HUDEP-2 (cell line): ENCODE data around the gene NTNG2.

Experiments
- DNase-seq, 76 experiments: peaks; one replicate each; lab custom pipeline; 2025; ENCODE audit not compliant: unreplicated experiment in 76 of 76; lab: John Stamatoyannopoulos, UW

NTNG2 gene

DNA sequence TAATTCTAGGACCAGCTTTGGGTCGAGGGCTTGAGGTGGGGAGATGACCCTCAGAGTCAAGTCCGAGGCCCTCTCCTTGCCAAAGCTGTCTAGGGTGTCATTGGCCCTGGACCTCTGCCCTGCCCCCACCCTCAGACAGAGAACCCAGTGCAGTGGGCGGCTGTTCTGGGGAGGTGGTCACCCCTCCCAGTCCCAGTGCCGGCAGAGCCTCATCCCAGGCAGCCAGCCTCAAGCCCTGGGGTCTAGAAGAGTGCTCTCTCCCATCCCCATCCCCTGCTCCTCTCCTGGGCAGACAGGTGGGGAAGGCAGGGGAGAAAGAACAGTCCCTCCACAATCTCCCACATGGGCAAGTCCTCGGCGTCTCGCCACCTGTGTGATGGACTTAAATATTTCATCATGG lies 7.0 kb downstream of the NTNG2 start:
- DNase-seq: no peak

DNA sequence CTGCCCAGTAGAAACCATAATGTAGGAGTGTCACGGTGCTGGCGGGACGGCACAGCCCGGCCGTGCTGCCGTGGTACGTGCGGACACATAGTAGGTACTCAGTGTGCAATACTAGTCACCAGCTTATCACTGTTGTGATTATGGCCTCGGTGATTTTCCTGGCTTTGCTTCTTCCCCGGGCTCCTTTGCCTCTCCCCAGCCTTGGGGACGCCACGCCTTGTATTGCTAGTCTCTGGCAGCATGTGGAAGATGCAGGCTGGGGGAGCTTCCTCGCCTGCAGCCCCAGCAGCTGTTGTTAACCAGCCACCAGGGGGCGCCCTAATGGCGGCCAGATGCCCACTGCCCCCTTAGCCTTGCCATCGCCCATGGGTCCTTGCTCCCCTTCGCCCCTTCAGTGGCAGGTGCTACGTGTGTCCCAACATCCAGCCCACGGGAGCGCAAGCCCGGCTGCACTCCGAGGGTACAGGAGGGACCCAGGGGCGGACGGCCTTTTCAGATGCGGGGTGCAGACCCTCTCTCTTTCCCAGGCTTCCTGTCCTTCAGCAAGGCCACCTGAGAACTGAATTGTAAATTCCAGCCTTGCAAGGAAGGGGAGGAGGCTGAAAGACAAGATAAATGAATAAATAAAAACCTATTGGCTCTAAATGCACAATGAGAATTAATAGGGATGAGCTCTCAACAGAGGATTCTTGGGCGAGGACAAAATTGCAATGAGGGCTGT lies 8.0 kb downstream of the NTNG2 start:
- DNase-seq: peak in 38 of 76 experiments; percentile 3 to 48 (median 18)

DNA sequence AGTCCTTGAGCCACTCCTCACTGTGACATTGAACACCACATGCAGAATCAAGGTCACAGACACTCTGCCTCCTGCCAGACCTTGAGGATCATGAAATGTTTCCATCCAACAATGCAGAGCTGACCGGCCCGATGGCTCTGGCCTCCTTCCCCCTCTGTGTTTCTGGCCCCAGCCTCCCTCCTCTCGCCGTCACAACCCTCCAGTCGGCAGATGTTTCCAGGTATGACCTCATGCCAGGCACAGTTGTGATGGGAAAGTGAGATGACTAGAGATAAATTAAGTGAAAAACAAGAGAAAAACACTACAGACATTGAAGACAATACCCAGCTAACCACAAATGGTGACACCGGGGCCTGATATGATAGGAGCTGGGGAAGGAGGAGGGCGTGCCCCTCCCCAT lies 9.8 kb downstream of the NTNG2 start:
- DNase-seq: no peak

DNA sequence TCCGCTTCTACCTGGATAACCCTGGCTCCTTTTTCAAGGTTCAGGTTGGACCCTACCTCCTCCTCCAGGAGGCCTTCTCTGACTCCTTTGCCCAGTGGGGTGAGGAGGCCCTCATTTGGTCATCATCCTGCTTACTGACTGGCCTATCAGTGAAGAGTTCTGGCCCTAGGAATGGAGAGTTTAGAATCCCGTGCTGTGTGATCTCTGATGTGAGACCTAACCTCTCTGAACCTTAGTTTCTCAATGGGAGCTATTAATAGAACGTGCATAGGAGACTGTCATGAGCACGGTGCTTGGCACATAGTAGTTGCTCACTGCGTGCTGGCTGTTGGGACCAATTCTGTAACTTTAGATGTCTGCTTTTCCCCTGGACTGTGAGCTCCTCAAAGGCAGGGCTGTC lies 10.3 kb downstream of the NTNG2 start:
- no peak for DNase-seq

DNA sequence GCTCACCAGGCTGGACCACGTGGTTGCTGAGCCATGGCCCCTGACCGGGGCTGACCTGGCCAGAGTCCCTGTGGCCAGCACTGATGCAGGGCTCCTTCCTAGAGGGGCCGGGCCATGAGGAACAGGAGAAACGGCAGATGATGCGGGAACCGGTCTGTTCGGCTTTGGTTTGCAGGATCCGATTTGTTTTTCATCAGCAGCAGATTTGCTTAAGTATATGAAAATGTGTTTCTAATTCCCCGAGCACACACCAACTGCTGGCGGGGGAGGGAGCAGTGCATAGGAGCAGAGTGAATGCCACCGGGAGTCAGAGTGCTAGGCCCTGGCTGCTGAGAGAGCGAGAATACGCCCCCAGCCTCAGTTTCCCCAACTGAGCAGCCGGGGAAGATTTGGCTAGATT lies 13.6 kb downstream of the NTNG2 start:
- no peak for DNase-seq

DNA sequence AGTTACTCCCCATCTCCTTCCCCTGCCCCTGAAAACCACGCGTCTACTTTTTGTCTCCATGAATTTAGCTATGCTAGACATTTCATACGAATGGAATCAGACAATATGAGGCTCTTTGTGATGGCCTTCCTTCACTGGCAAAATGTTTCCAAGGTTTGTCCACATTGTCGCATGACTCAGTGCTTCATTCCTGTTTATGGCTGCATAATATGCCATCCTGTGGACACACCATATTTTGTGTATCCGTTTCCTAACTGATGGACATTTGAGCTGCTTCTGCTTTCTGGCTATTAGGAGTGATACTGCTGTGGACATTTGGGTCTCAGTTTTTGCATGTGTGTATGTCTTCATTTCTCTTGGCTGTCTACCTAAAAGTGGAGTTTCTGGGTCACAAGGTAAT lies 14.5 kb downstream of the NTNG2 start:
- no peak for DNase-seq

DNA sequence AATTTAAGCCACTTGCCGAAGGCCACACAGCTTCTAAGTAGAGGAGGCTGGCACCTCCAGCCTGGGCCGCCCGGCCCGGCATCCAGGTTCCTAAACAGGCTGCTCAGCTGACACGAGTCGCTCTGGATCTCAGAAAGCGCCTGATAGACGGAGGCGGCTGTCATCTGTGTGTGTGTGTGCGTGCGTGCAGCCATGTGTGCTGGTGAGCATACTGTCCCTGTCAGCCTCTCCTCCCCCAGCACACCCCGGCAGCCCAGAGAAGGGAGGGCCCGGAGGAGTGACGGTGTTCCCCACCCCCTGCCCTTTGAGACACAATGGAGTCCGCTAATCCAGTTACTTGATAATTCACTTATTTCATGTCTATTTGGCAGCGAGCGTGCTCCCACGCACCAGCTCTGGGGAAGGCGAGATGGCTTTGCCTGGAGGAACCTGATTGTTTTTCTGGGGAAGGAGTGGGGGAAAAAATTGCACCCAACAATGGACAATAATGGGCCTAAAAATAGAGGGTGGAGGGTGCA lies 20.0 kb downstream of the NTNG2 start:
- no peak for DNase-seq

DNA sequence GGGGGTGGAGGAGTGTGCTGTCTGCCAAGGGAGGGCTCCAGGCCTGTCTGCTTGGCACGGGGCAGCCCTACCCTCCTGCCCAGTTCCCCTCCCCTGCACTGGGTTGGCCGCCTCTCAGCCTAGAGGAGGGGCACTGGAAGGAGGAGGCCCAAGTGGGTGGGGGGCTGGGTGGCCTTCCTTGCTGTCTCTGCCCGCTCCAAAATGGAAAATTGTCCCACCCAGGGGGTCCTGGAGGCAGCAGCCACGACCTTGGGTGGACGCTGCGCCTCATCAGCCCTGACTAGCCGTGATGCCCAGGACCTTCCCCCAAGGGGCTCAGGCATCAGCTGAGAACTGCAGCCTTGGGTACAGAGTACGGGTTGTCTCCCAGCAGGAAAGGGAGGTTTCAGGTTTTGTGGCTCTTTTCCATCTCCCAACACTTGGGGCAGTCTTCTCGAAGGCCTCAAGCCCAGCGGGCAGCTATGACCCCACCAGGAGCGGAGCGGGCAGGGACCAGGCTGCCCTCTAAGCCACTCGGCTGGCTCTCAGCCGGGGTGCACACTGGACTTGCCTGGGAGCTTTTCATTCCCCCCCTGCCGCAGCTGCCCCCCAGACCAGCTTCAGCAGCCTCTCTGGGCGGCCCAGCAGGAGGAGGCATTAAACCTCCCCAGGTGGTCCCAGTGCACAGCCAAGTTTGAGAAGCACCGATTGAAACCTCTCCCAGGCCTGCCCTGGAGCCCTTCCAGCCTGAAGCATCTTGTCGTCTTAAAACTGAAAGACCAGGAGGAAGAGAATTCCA lies 20.6 kb downstream of the NTNG2 start:
- DNase-seq: no peak

DNA sequence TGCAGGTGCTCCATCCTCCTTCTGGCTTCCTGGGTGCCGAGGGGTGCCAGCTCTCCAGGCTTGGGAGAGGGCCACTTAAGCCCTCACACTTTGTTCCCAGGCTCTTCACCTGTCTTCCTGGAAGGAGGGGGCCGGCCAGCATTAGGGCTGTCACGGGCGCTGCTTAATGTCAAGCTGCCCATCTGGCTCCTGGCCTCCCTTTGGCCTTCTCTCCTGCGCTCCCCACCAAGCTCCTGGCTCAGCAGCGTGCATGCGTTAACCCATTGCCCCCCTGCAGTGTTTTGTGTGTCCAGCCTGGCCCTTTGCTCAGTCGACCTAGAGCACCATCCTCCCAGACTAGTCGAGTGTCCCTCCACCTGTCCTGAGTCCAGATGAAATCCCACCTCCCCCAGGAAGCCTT lies 21.3 kb downstream of the NTNG2 start:
- no peak for DNase-seq

DNA sequence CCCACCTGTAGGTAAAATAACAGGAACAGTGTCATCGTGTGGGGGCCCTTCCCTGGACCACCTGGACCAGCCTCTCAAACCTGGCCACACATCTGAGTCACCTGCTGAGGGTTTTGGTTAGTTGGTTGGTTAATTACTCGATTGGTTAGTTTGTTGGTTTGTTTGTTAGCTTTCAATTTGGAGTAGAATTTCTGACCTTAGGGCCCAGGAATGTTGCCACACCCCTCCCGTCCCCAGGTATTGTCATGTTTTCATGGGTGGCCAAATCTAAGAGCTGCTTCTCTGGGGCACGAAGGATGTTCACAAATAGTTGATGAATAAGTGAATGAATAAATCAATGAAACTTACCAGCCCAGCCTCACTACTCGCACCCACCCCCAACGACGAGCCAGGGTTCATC lies 21.9 kb downstream of the NTNG2 start:
- no peak for DNase-seq

DNA sequence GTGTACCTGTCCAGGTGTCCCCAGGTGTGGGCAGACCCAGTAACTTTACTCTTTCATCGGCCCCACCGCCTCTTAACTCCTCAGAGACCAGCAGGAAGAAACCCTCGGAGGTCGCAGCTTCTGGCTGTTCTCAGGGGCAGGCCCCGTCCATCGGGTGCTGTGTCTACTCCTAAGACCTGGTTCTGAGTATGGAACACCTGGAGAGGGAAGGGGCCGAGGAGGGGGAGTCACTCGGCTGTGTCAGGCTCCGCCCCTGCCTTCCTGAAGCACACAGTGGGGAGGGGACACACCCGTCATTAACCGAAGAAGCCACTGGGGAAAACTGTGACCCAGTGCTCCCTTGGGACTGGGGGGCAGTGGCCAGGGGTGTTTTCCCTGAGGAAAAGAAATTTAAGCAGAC lies 22.3 kb downstream of the NTNG2 start:
- DNase-seq: no peak

DNA sequence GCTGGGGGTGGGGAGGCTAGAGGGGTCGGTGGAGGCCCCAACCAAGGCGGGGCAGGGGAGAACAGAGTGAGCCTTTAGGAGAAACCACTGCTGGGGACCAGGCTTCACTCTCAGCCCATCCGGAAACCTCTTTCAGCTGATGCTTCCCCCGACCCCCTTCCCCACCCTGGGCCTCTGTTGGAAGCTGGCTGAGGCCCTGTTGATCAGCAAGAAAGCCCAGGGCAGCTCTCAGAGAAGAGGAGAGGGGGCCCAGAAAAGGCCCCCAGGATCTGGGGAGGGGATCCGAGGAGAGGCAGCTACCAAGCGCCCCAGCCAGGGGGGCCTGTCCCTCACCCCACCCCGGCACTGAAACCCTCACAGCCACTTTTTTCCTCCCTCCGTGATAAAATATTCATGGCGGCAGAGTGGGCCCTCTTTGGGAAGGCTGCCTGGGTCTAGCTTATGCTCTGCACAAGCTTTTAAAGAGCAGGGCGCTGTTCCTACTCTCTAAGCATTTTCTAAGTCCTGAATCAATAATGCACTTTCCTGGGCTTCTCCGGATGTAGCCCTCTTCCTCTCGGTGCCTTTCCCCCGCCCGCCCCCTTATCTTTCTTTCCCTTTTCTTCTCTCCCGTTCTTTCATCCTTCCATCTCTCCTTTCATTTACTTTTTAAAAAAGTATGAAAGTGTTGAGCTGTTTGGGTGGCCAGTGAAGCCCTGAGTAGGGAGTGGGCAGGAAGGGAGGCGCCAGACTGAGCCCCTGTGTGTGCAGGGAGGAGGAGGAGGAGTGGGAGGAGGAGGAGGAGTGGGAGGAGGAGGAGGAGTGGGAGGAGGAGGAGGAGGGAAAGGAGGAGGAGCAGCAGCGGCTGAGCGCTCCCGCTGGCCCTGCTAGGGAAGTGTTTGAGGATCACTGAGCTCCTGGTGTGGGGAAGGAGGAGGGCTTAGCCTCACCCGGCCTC lies 23.5 kb downstream of the NTNG2 start:
- DNase-seq: no peak

DNA sequence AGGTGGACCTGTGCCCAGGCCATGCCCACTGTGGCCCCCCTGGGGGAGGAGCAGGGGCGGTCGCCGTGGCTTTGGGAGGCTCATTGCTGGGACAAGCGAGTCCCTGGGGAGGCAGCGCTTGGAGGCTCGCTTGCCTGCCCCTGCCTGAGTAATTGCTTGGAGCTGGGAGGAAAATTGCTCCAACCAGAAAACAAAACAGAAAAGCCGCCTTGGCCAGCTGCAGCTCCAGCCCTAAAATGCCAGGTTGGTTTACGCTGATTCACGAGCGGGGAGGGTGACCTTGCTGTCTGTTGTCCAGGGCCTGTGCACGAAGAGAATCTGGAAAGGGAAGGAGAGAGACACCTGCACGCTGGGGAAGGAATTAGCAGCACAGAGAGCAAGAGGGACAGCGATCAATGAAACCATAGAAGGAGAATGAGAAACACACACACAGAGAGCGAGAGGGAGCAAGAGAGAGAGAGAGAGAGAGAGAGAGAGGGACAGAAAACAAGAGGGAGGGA lies 25.3 kb downstream of the NTNG2 start:
- no peak for DNase-seq

DNA sequence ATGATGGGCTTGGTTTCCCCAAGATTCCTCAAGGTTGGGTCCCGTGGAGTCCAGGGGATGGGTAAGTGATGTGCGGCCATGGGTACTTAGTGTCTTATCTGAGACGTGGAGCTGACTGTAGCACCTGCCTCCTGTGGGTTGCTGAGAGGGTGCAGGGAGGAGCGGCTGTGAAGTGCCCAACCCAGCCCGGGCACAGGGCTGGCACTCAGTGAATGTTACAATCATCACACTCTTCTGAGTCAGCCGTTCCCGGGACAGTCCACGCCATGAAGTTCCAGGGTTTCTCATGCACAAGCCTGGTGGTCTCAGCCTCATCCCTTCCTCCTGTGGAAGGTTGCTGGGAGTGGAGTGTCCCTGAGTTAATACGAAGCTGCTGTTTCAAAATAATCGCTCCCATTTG lies 29.1 kb downstream of the NTNG2 start:
- no peak for DNase-seq

DNA sequence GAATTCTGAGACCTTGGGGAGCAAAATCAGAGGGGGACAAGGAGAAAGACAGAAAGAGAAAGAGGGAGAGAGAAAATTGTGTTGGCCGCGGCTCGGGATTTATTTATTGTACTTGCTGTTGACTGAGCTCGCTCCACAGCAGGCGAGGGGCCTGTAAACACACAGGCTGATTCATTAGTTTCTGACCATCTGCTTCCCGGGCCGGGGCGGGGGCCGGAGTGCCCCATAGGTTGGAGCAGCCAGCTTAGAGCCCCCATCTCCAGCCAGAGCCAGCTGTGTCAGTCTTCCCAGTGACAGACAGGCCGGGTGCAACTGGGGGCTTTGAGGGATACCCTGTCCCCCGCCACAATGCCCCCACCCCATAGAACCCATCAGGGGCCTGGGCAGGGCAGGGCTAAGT lies 30.9 kb downstream of the NTNG2 start:
- DNase-seq: no peak

DNA sequence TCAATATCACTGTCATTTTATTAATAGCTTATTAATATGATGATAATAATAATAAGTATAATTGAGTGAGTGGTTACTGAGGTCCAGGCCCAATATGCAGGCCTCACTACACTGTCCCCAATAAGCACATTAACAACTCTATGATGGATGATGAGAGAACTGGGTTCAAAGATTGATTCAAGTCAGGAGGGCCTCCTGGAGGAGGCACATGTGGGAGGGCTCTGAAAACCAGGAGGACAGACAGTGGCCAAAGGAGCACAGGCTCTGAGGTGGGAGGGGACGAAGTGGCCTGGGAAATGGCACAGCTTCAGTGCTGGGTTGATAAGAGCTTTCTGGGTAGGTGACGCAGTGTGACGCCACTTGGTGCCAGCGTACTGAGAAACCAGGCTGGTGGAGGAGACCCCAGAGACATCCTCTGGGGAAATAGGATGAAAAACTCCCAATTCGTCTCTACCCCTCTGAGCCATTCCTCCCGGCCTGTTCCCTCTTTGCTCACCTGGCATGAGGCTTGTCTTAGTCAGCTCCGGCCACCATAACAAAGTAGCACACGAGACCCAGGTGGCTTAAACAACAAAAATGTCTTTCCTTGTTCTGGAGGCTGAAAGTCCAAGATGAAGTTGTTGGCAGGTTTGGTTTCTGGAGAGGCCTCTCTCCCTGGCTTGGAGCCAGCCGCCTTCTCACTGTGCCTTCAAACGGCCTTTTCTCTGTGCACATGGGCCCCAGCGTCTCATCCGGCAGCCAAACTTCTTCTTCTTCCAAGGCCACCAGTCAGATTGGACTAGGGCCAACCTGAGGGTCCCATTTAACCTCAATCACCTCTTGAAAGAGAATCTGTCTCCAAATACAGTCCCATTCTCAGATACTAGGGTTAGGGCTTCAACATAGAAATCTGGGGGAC lies 31.6 kb downstream of the NTNG2 start:
- no peak for DNase-seq

DNA sequence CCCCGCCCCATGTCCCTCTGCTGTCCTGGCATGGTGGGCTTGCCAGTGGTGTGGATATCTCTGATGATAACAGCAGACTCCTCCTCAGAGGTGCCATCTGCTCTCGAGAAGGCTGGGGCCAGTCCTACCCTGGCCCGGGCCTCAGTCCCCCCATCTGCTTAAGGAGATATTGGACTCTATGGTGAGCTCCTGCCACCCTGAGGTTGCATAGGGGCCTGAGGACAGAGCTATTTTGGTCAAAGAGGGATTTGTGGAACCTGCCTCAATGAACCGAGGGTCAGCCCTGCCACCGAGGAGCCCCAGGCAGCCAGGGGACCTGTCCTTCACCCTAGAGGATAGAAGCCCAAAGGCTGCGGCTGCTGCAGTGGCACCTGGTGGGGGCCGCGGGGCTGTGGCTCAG lies 32.6 kb downstream of the NTNG2 start:
- DNase-seq: no peak

DNA sequence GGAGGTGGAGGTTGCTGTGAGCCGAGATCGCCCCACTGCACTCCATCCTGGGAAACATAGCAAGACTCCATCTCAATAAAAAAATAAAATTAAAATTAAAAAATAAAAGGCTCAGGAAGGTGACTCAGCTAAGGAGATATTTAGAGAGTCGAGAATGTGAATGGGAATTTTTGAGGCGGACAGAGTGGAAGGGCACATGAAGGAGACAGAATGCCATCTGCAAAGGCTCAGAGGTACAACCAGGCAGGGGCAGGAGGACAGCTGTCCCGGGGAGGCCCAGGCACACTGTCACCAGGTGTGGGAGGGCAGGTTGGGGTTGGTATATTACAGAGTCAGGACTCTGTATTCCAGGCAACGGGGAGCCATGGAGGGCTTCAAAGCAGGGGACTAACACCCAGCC lies 35.5 kb downstream of the NTNG2 start:
- DNase-seq: no peak

DNA sequence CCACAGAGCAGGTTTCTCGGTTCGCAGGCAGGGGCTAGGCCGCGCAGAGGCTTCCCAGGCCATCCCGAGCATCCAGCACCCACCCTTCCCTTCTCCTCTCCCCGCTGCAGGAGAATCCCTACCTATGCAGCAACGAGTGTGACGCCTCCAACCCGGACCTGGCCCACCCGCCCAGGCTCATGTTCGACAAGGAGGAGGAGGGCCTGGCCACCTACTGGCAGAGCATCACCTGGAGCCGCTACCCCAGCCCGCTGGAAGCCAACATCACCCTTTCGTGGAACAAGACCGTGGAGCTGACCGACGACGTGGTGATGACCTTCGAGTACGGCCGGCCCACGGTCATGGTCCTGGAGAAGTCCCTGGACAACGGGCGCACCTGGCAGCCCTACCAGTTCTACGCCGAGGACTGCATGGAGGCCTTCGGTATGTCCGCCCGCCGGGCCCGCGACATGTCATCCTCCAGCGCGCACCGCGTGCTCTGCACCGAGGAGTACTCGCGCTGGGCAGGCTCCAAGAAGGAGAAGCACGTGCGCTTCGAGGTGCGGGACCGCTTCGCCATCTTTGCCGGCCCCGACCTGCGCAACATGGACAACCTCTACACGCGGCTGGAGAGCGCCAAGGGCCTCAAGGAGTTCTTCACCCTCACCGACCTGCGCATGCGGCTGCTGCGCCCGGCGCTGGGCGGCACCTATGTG lies 36.1 kb downstream of the NTNG2 start:
- no peak for DNase-seq
